ENCODE data around the gene NEK9.
"Not testable (repeated sequence)": the region's sequence is repeated elsewhere in the genome, so short reads cannot be mapped to it uniquely, and the experiment has no call there.

- not testable (repeated sequence) for TF ChIP-seq CTCF (conservative IDR thresholded peaks at IDR 0.05; ENCODE audit: low read depth in 2 of 2); POLR2AphosphoS5 (IDR thresholded peaks at IDR 0.05; ENCODE audit: low read depth); EZH2 (IDR thresholded peaks at IDR 0.05; ENCODE audit: low read depth, unreplicated experiment); REST (IDR thresholded peaks at IDR 0.05; ENCODE audit: unreplicated experiment); CREB1 (CRISPR knock-in tag; IDR thresholded peaks at IDR 0.05; ENCODE audit: low read depth); ZNF114 (CRISPR knock-in tag; IDR thresholded peaks at IDR 0.05); JUNB (IDR thresholded peaks at IDR 0.05; ENCODE audit: unreplicated experiment)
Measured at GRCh38 chr14:75127474-75127820, 599 bp upstream of the NEK9 start.
